Neural cell (in vitro differentiated cells): Measurements from ENCODE around the gene TPSD1. TPM values are rescaled to one million over a fixed set of nuclear protein-coding genes. Genes with fewer than 3 reads are reported as not detected.

Experiments
- H2AFZ ChIP-seq: fragments of 200-600, 300-800 bp; sonication (generic), shearing (Covaris generic); 2 replicates; pipeline ENCODE4 v1.6.0; 2014; ENCODE audit warnings: low read depth, mild to moderate bottlenecking, antibody characterized with exemption, low read length, moderate library complexity
- H3F3A ChIP-seq: fragments of 200-600 bp; shearing (Covaris generic); 2 replicates; pipeline ENCODE4 v1.6.1; 2016; ENCODE audit warnings: mild to moderate bottlenecking, moderate library complexity, mixed read lengths, antibody characterized with exemption, low read length; ENCODE audit not compliant: insufficient read depth, poor library complexity, severe bottlenecking
- H3K27ac ChIP-seq: fragments of 200-600, 300-800 bp; sonication (generic), shearing (Covaris generic); 2 replicates; pipeline ENCODE4 v1.5.1; 2014; ENCODE audit warnings: mild to moderate bottlenecking, low read length, moderate library complexity
- H3K27me3 ChIP-seq: fragments of 300-800, 200-600 bp; sonication (generic), shearing (Covaris generic); 2 replicates; pipeline ENCODE4 v1.6.0; 2014; ENCODE audit warnings: mild to moderate bottlenecking, low read depth, low read length, moderate library complexity; ENCODE audit not compliant: insufficient read depth
- H3K36me3 ChIP-seq: fragments of 300-800, 200-600 bp; sonication (generic), shearing (Covaris generic); 2 replicates; pipeline ENCODE4 v1.5.1; 2014; ENCODE audit warnings: mild to moderate bottlenecking, antibody characterized with exemption, low read length, moderate library complexity; ENCODE audit not compliant: insufficient read depth
- H3K4me2 ChIP-seq: fragments of 300-800, 200-600 bp; sonication (generic), shearing (Covaris generic); 2 replicates; pipeline ENCODE4 v1.6.0; 2014; ENCODE audit warnings: mild to moderate bottlenecking, low read length
- H3K4me3 ChIP-seq: fragments of 300-800, 200-600 bp; sonication (generic), shearing (Covaris generic); 2 replicates; pipeline ENCODE4 v1.5.1; 2014; ENCODE audit warnings: mild to moderate bottlenecking, low read length, moderate library complexity
- H3K79me2 ChIP-seq: fragments of 200-600 bp; shearing (Covaris generic); replicated peaks from 2 replicates; pipeline ENCODE4 v1.6.0; 2014; ENCODE audit warnings: mild to moderate bottlenecking, low read length, moderate library complexity; ENCODE audit not compliant: insufficient read depth
- H3K9ac ChIP-seq: fragments of 300-800, 200-600 bp; sonication (generic), shearing (Covaris generic); 2 replicates; pipeline ENCODE4 v1.6.1; 2016; ENCODE audit warnings: mild to moderate bottlenecking, low read length, mixed read lengths
- H3K9me2 ChIP-seq: fragments of 200-600 bp; shearing (Covaris generic); 2 replicates; pipeline ENCODE4 v1.6.1; 2016; ENCODE audit warnings: mild to moderate bottlenecking, low read length, mixed read lengths; ENCODE audit not compliant: insufficient read depth
- H3K9me3 ChIP-seq: fragments of 200-600, 300-800 bp; sonication (generic), shearing (Covaris generic); 2 replicates; pipeline ENCODE4 v1.6.1; 2016; ENCODE audit warnings: mild to moderate bottlenecking, mixed run types, low read length, moderate library complexity, mixed read lengths
- H4K20me1 ChIP-seq: fragments of 200-600 bp; shearing (Covaris generic); 2 replicates; pipeline ENCODE4 v1.6.1; 2016; ENCODE audit warnings: mild to moderate bottlenecking, mixed run types; ENCODE audit not compliant: insufficient read depth
- EP300 ChIP-seq: fragments of 450-650 bp; conservative IDR thresholded peaks from 2 replicates; pipeline ENCODE4 v1.6.1; 2014; ENCODE audit warnings: antibody characterized with exemption, mild to moderate bottlenecking, moderate library complexity; ENCODE audit not compliant: poor library complexity, severe bottlenecking
- EZH2 ChIP-seq: fragments of 200-600, 300-800 bp; shearing (Covaris generic), sonication (generic); IDR thresholded peaks from 2 replicates; pipeline ENCODE4 v1.6.1; 2014; ENCODE audit warnings: antibody characterized with exemption, low read length, borderline replicate concordance, mild to moderate bottlenecking; ENCODE audit not compliant: insufficient read depth, poor library complexity, severe bottlenecking
- MXI1 ChIP-seq: fragments of 450-650 bp; conservative IDR thresholded peaks from 2 replicates; pipeline ENCODE4 v1.6.1; 2014; ENCODE audit warnings: antibody characterized with exemption, mild to moderate bottlenecking; ENCODE audit not compliant: poor library complexity, severe bottlenecking
- POLR2AphosphoS5 ChIP-seq: IDR thresholded peaks from 2 replicates; pipeline ENCODE4 v1.6.1; 2012
- RAD21 ChIP-seq: fragments of 450-650 bp; conservative IDR thresholded peaks from 2 replicates; pipeline ENCODE4 v1.6.1; 2014; ENCODE audit warnings: antibody characterized with exemption, mild to moderate bottlenecking, moderate library complexity
- REST ChIP-seq: IDR thresholded peaks from 2 replicates; pipeline ENCODE4 v1.6.1; 2012; ENCODE audit warnings: borderline replicate concordance
- SMC3 ChIP-seq: fragments of 450-650 bp; conservative IDR thresholded peaks from 2 replicates; pipeline ENCODE4 v1.6.1; 2014; ENCODE audit warnings: antibody characterized with exemption, mild to moderate bottlenecking, moderate library complexity; ENCODE audit not compliant: poor library complexity
- TAF1 ChIP-seq: IDR thresholded peaks from 2 replicates; pipeline ENCODE4 v1.6.1; 2012; ENCODE audit warnings: low read depth
- polyA plus RNA-seq: library from polyadenylated mRNA; depleted of rRNA; stranded (reverse); fragments of >200 nt; gene quantifications from 2 replicates; pipeline ENCODE4 v1.2.3, GENCODE V29; 2014
- TF ChIP-seq, protein P1 (sequence below): fragments of 450-650 bp; IDR thresholded peaks from 2 replicates; pipeline ENCODE4 v1.5.1; 2014; ENCODE audit warnings: antibody characterized with exemption, mild to moderate bottlenecking, moderate library complexity; ENCODE audit not compliant: poor library complexity, severe bottlenecking

The TPSD1 gene
- polyA plus RNA-seq, 1 donor from 2014 or later, result not detected

- Histone ChIP-seq H3K79me2 (no peaks in the 10 kb centered on the region), H3K9me2 (no peaks in the 10 kb centered on the region), H3K4me3 (no peak overlapping the region), H3K9ac (no peak overlapping the region), H3K36me3 (no peaks in the 10 kb centered on the region), H4K20me1 (no peaks in the 10 kb centered on the region), H3K27me3 (no peaks in the 10 kb centered on the region), H3F3A (no peaks in the 10 kb centered on the region), H3K27ac (no peak overlapping the region), H3K4me2 (no peak overlapping the region), H2AFZ (no peak overlapping the region), H3K9me3 (no peaks in the 10 kb centered on the region)
- no peak for TF ChIP-seq MXI1
- TF ChIP-seq TAF1, result no peak
- TF ChIP-seq REST, result no peak
- no peak for TF ChIP-seq POLR2AphosphoS5
- no peak for TF ChIP-seq SMC3
These were observed 18.9 kb downstream of the TPSD1 start for GRCh38 chr16:1274767-1275166.

- Histone ChIP-seq H3K9me2 (no peaks in the 10 kb centered on the region), H3K9me3 (no peaks in the 10 kb centered on the region), H3K27ac (no peak overlapping the region), H3F3A (no peaks in the 10 kb centered on the region), H4K20me1 (no peaks in the 10 kb centered on the region), H3K27me3 (no peaks in the 10 kb centered on the region), H3K9ac (no peak overlapping the region), H2AFZ (no peak overlapping the region), H3K36me3 (no peaks in the 10 kb centered on the region), H3K4me3 (no peak overlapping the region), H3K79me2 (no peaks in the 10 kb centered on the region), H3K4me2 (no peak overlapping the region)
- no peak for TF ChIP-seq EZH2
- no peak for TF ChIP-seq REST
- no peak for TF ChIP-seq SMC3
- no peak for TF ChIP-seq TAF1
- no peak for TF ChIP-seq MXI1
- TF ChIP-seq RAD21, result no peak
- TF ChIP-seq, protein P1, sequence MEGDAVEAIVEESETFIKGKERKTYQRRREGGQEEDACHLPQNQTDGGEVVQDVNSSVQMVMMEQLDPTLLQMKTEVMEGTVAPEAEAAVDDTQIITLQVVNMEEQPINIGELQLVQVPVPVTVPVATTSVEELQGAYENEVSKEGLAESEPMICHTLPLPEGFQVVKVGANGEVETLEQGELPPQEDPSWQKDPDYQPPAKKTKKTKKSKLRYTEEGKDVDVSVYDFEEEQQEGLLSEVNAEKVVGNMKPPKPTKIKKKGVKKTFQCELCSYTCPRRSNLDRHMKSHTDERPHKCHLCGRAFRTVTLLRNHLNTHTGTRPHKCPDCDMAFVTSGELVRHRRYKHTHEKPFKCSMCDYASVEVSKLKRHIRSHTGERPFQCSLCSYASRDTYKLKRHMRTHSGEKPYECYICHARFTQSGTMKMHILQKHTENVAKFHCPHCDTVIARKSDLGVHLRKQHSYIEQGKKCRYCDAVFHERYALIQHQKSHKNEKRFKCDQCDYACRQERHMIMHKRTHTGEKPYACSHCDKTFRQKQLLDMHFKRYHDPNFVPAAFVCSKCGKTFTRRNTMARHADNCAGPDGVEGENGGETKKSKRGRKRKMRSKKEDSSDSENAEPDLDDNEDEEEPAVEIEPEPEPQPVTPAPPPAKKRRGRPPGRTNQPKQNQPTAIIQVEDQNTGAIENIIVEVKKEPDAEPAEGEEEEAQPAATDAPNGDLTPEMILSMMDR, result no peak
- no peak for TF ChIP-seq POLR2AphosphoS5
- TF ChIP-seq EP300, result no peak
These were observed 20.1 kb downstream of the TPSD1 start for GRCh38 chr16:1275791-1276579.
